SK-N-SH treated with all-trans-retinoic acid at 6 μM for 48 hours (cell line): Measurements from ENCODE around the gene CCDC122.

ENCODE experiments used
- PPARA ChIP-seq: fragments of 250-450 bp; sonication (Bioruptor Pico); IDR thresholded peaks from 2 replicates; pipeline ENCODE4 v1.5.0; 2020; ENCODE audit warnings: mild to moderate bottlenecking, borderline replicate concordance
- SNAI2 ChIP-seq: fragments of 250-450 bp; sonication (Bioruptor Pico); IDR thresholded peaks from 2 replicates; pipeline ENCODE4 v1.5.0; 2020; ENCODE audit warnings: mild to moderate bottlenecking, moderate library complexity
- TSHZ2 ChIP-seq: fragments of 250-450 bp; sonication (Bioruptor Pico); IDR thresholded peaks from 2 replicates; pipeline ENCODE4 v1.5.0; 2020; ENCODE audit warnings: mild to moderate bottlenecking, moderate library complexity
- ZFP30 ChIP-seq: fragments of 450-650 bp; formaldehyde crosslinking; IDR thresholded peaks from 2 replicates; pipeline ENCODE4 v1.5.0; 2022; ENCODE audit warnings: mild to moderate bottlenecking, moderate library complexity

The CCDC122 gene

GRCh38 chr13:43786472-43786765, 93.1 kb downstream of the CCDC122 start (continued):
- TF ChIP-seq TSHZ2 (CRISPR knock-in tag) (no peak), PPARA (CRISPR knock-in tag) (no peak), SNAI2 (CRISPR knock-in tag) (no peak), ZFP30 (no peak)
